OCI-LY7 (cell line): ENCODE measurements around the gene FEZF2.

Source experiments
- CTCF ChIP-seq: fragments of 200-600 bp; sonication (generic); conservative IDR thresholded peaks from 2 replicates; pipeline ENCODE4 v1.5.1; 2014; ENCODE audit warnings: mild to moderate bottlenecking, antibody characterized with exemption, low read length, moderate library complexity, mixed read lengths
- EZH2phosphoT487 ChIP-seq: fragments of 200-600 bp; sonication (generic); IDR thresholded peaks from 2 replicates; pipeline ENCODE4 v1.6.1; 2018; ENCODE audit warnings: low read depth, borderline replicate concordance, mild to moderate bottlenecking, mixed run types, antibody characterized with exemption, low read length, moderate library complexity, mixed read lengths

- TF ChIP-seq CTCF (no peak), EZH2phosphoT487 (no peak)
These were observed 33.6 kb upstream of the FEZF2 start for GRCh38 chr3:62406945-62407344.
